Neural progenitor cell (in vitro differentiated cells): ENCODE measurements around the gene RETNLB. TPM values are rescaled to one million over a fixed set of nuclear protein-coding genes. Genes with fewer than 3 reads are reported as not detected.

ENCODE experiments used
- DNase-seq: peaks from one replicate; pipeline ENCODE4 v3.0.0-alpha.2; 2016; ENCODE audit warnings: low spot score
- H2AFZ ChIP-seq: fragments of 200-600 bp; sonication (generic); replicated peaks from 2 replicates; pipeline ENCODE4 v1.6.1; 2016; ENCODE audit warnings: antibody characterized with exemption
- H3F3A ChIP-seq: fragments of 200-600 bp; sonication (generic); 2 replicates; pipeline ENCODE4 v1.6.1; 2016; ENCODE audit warnings: antibody characterized with exemption, low read depth
- H3K27ac ChIP-seq: fragments of 200-600 bp; sonication (generic); 2 replicates; pipeline ENCODE4 v1.5.1; 2016; ENCODE audit warnings: mild to moderate bottlenecking
- H3K27me3 ChIP-seq: fragments of 200-600 bp; sonication (generic); 2 replicates; pipeline ENCODE4 v1.6.1; 2016; ENCODE audit warnings: mild to moderate bottlenecking, moderate library complexity
- H3K36me3 ChIP-seq: fragments of 200-600 bp; sonication (generic); 2 replicates; pipeline ENCODE4 v1.5.1; 2016
- H3K4me1 ChIP-seq: fragments of 200-600 bp; sonication (generic); 2 replicates; pipeline ENCODE4 v1.6.1; 2016; ENCODE audit warnings: mixed run types
- H3K4me2 ChIP-seq: fragments of 200-600 bp; sonication (generic); 2 replicates; pipeline ENCODE4 v1.6.1; 2016
- H3K4me3 ChIP-seq: fragments of 200-600 bp; sonication (generic); 2 replicates; pipeline ENCODE4 v1.5.1; 2016
- H3K79me2 ChIP-seq: fragments of 200-600 bp; sonication (generic); 2 replicates; pipeline ENCODE4 v1.6.1; 2016; ENCODE audit warnings: low read depth
- H3K9ac ChIP-seq: fragments of 200-600 bp; sonication (generic); 2 replicates; pipeline ENCODE4 v1.6.1; 2016
- H3K9me3 ChIP-seq: fragments of 200-600 bp; sonication (generic); 2 replicates; pipeline ENCODE4 v1.5.1; 2016; ENCODE audit warnings: low read depth
- H4K20me1 ChIP-seq: fragments of 200-600 bp; sonication (generic); 2 replicates; pipeline ENCODE4 v1.6.1; 2016; ENCODE audit warnings: low read depth
- H3K27ac Mint-ChIP-seq: 3 replicates; pipeline ENCODE4 v1.8.0; 2021; ENCODE audit warnings: mixed read lengths
- H3K27me3 Mint-ChIP-seq: 2 replicates; pipeline ENCODE4 v1.8.0; 2022; ENCODE audit warnings: low read depth, mild to moderate bottlenecking, inconsistent platforms, moderate library complexity, mixed read lengths; ENCODE audit not compliant: insufficient read depth
- H3K36me3 Mint-ChIP-seq: 3 replicates; pipeline ENCODE4 v1.8.0; 2021; ENCODE audit warnings: mixed read lengths
- H3K4me1 Mint-ChIP-seq: 3 replicates; pipeline ENCODE4 v1.8.0; 2021; ENCODE audit warnings: mixed read lengths
- H3K4me3 Mint-ChIP-seq: 3 replicates; pipeline ENCODE4 v1.8.0; 2021; ENCODE audit warnings: mild to moderate bottlenecking, moderate library complexity, mixed read lengths
- H3K9me3 Mint-ChIP-seq: 3 replicates; pipeline ENCODE4 v1.8.0; 2020; ENCODE audit warnings: mixed read lengths
- CTCF ChIP-seq: fragments of 200-600 bp; sonication (generic); IDR thresholded peaks from 2 replicates; pipeline ENCODE4 v1.5.1; 2017; ENCODE audit warnings: antibody characterized with exemption, mild to moderate bottlenecking
- EZH2 ChIP-seq: fragments of 200-600 bp; sonication (generic); IDR thresholded peaks from 2 replicates; pipeline ENCODE4 v1.6.1; 2017; ENCODE audit warnings: antibody characterized with exemption, mild to moderate bottlenecking, moderate library complexity
- EZH2phosphoT487 ChIP-seq: fragments of 200-600 bp; sonication (generic); IDR thresholded peaks from 2 replicates; pipeline ENCODE4 v1.6.1; 2017; ENCODE audit warnings: antibody characterized with exemption
- total RNA-seq: library from RNA; depleted of rRNA; stranded (reverse); fragments of >200 nt; gene quantifications from 2 replicates; pipeline ENCODE4 v1.2.3, GENCODE V29; 2015; ENCODE audit warnings: low replicate concordance

Gene RETNLB
- total RNA-seq, 1 donor from 2014 or later, result not detected

- H3K9ac ChIP-seq, result no peak overlapping the region
- no peaks in the 10 kb centered on the region for H3K36me3 Mint-ChIP-seq
- H3K27ac Mint-ChIP-seq, result no peak overlapping the region
- H3K36me3 ChIP-seq, result no peaks in the 10 kb centered on the region
- H3K4me1 Mint-ChIP-seq, result no peaks in the 10 kb centered on the region
- no peak overlapping the region for H3K27ac ChIP-seq
- H3K79me2 ChIP-seq, result no peaks in the 10 kb centered on the region
- no peak overlapping the region for H2AFZ ChIP-seq
- no peaks in the 10 kb centered on the region for H3K9me3 ChIP-seq
- H3K4me3 Mint-ChIP-seq, result no peak overlapping the region
- DNase-seq, result no peak
- H3K27me3 ChIP-seq, result no peaks in the 10 kb centered on the region
- no peak overlapping the region for H3K4me2 ChIP-seq
- peaks cover 2% of the 10 kb centered on the region for H3K9me3 Mint-ChIP-seq
- no peak for TF ChIP-seq CTCF
- TF ChIP-seq EZH2phosphoT487, result no peak
- no peak for TF ChIP-seq EZH2
- no peaks in the 10 kb centered on the region for H3K27me3 Mint-ChIP-seq
- H3F3A ChIP-seq, result no peaks in the 10 kb centered on the region
- no peaks in the 10 kb centered on the region for H3K4me1 ChIP-seq
- H3K4me3 ChIP-seq, result no peak overlapping the region
- no peaks in the 10 kb centered on the region for H4K20me1 ChIP-seq
These were observed 1.5 kb downstream of the RETNLB start for GRCh38 chr3:108755686-108756085.

- Mint-ChIP-seq H3K4me1 (no peaks in the 10 kb centered on the region), H3K36me3 (no peaks in the 10 kb centered on the region), H3K27ac (no peak overlapping the region), H3K27me3 (peaks cover 2% of the 10 kb centered on the region), H3K4me3 (no peak overlapping the region), H3K9me3 (peaks cover 2% of the 10 kb centered on the region)
- no peak for DNase-seq
- no peak overlapping the region for H3K4me3 ChIP-seq
- no peak overlapping the region for H3K27ac ChIP-seq
- TF ChIP-seq EZH2phosphoT487, result no peak
- TF ChIP-seq EZH2, result no peak
- no peak overlapping the region for H3K9ac ChIP-seq
- no peak overlapping the region for H3K4me2 ChIP-seq
- no peaks in the 10 kb centered on the region for H3K27me3 ChIP-seq
- no peaks in the 10 kb centered on the region for H3K79me2 ChIP-seq
- H3F3A ChIP-seq, result no peaks in the 10 kb centered on the region
- no peaks in the 10 kb centered on the region for H3K36me3 ChIP-seq
- H4K20me1 ChIP-seq, result no peaks in the 10 kb centered on the region
- no peaks in the 10 kb centered on the region for H3K9me3 ChIP-seq
- H2AFZ ChIP-seq, result no peak overlapping the region
- H3K4me1 ChIP-seq, result no peaks in the 10 kb centered on the region
These were observed 12.4 kb downstream of the RETNLB start for GRCh38 chr3:108744762-108745161.

GRCh38 chr3:108742929-108743328 is 14.3 kb downstream of the RETNLB start:
- H3K4me1 Mint-ChIP-seq, result no peaks in the 10 kb centered on the region
- no peak overlapping the region for H3K4me3 ChIP-seq
- H3K27me3 ChIP-seq, result no peaks in the 10 kb centered on the region
- no peaks in the 10 kb centered on the region for H3K4me1 ChIP-seq
- no peak overlapping the region for H3K9ac ChIP-seq
- H3K27me3 Mint-ChIP-seq, result peaks cover 2% of the 10 kb centered on the region
- no peak for TF ChIP-seq EZH2phosphoT487
- TF ChIP-seq CTCF, result no peak
- no peak for TF ChIP-seq EZH2
- H3K27ac Mint-ChIP-seq, result no peak overlapping the region
- no peak overlapping the region for H3K4me2 ChIP-seq
- H3K27ac ChIP-seq, result no peak overlapping the region
- H3K9me3 Mint-ChIP-seq, result peaks cover 2% of the 10 kb centered on the region
- no peaks in the 10 kb centered on the region for H3K9me3 ChIP-seq
- H2AFZ ChIP-seq, result no peak overlapping the region
- no peaks in the 10 kb centered on the region for H3K36me3 ChIP-seq
- no peak for DNase-seq
- H3K4me3 Mint-ChIP-seq, result no peak overlapping the region
- H3K36me3 Mint-ChIP-seq, result no peaks in the 10 kb centered on the region
- no peaks in the 10 kb centered on the region for H3K79me2 ChIP-seq
- H3F3A ChIP-seq, result no peaks in the 10 kb centered on the region
- H4K20me1 ChIP-seq, result no peaks in the 10 kb centered on the region

- no peak overlapping the region for H3K4me3 Mint-ChIP-seq
- Histone ChIP-seq H3K27ac (no peak overlapping the region), H3K9ac (no peak overlapping the region), H2AFZ (no peak overlapping the region), H3K27me3 (no peaks in the 10 kb centered on the region), H3K4me3 (no peak overlapping the region), H3K79me2 (no peaks in the 10 kb centered on the region), H3K4me1 (no peaks in the 10 kb centered on the region), H4K20me1 (no peaks in the 10 kb centered on the region), H3K36me3 (no peaks in the 10 kb centered on the region), H3F3A (no peaks in the 10 kb centered on the region), H3K9me3 (no peaks in the 10 kb centered on the region), H3K4me2 (no peak overlapping the region)
- TF ChIP-seq CTCF (no peak), EZH2 (no peak), EZH2phosphoT487 (no peak)
- H3K36me3 Mint-ChIP-seq, result no peaks in the 10 kb centered on the region
- H3K4me1 Mint-ChIP-seq, result no peaks in the 10 kb centered on the region
- H3K27ac Mint-ChIP-seq, result no peak overlapping the region
- H3K27me3 Mint-ChIP-seq, result peaks cover 4% of the 10 kb centered on the region
- no peaks in the 10 kb centered on the region for H3K9me3 Mint-ChIP-seq
- no peak for DNase-seq
These were observed 20.4 kb downstream of the RETNLB start for GRCh38 chr3:108736821-108737220.
